Activated effector memory CD4-positive, alpha-beta T cell treated with Interleukin-2 at 50 U/mL for 16 hours (primary cell): Measurements from ENCODE around the gene ELOB.

Source experiments
- DNase-seq: peaks from one replicate; pipeline ENCODE4 v3.0.0-alpha.2; 2020

ELOB gene

GRCh38 chr16:2777231-2777902, at the start of gene ELOB:
Gene ELOB (minus strand): TSS chr16:2777280. CDS start chr16:2777239, 41 bp downstream.
- DNase-seq, result peak; percentile 85

DNA sequence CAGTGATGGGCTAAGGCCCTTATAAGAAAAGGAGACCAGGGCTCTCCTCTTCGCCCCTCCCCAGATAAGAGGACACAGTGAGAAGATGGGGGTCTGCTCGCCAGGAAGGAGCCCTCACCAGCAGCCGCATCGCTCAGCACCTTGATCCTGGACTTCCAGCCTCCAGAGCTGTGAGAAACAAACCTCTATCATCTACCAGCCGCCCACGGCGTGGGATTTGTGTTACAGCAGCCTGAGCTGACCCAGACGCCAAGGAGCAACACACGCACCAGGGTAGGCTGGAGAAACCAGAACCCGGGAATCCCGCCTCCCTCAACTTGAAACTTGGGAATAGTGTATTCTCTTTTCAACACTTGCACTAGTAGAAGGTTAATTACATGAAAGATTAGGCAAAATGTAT, 48.8 kb upstream of the ELOB start:
- no peak for DNase-seq

DNA sequence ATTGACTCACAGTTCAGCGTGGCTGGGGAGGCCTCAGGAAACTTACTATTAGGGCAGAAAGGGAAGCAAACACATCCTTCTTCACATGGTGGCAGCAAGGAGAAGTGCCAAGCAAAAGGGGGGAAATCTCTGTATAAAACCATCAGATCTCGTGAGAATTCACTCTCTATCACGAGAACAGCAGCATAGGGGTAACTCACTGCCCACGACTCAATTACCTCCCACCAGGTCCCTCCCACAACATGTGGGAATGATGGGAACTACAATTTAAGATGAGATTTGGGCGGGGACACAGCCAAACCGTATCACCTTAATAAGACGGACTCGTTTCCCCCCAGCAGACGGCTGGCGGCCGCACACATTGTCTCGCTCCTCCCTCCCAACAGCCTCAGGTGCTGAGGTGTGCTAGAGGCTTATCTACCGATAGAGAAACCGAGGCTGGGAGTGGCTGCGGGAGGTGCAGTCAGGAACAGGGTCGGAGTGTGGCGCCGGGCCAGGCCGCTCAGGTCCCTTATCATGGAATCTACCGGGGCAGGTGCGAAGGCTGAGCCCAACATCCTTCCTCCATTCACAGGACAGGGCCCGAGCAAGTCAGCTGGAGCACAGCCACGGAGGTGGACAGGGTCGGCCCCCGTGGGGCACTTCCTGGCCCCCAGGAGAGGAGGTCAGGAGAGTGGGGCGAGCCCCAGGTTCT, 48.1 kb upstream of the ELOB start:
- DNase-seq, result no peak

- no peak for DNase-seq
Measured at GRCh38 chr16:2824626-2825025, 47.5 kb upstream of the ELOB start.

DNA sequence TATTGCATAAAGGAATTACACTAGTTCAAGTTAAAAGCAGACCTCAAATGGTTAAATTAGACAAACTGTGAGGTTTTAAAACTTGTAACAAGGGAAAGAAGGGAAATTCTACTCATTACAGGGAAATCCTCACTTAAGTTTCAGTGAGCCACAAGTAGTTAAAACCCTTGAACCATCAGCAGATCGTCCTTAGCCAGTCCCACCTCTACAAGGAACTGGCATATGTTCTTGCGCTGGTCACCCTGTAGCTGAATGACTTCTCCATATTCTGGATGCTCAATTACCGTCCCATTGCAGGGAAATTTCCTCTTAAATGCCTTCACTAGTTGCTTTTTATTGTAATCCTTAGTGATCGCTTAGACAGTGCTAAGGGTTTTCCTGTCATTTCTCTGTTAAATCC, 45.4 kb upstream of the ELOB start:
- no peak for DNase-seq

GRCh38 chr16:2822158-2822495, 45.0 kb upstream of the ELOB start:
- no peak for DNase-seq

- DNase-seq, result no peak
Measured at GRCh38 chr16:2821487-2822157, 44.5 kb upstream of the ELOB start.

DNA sequence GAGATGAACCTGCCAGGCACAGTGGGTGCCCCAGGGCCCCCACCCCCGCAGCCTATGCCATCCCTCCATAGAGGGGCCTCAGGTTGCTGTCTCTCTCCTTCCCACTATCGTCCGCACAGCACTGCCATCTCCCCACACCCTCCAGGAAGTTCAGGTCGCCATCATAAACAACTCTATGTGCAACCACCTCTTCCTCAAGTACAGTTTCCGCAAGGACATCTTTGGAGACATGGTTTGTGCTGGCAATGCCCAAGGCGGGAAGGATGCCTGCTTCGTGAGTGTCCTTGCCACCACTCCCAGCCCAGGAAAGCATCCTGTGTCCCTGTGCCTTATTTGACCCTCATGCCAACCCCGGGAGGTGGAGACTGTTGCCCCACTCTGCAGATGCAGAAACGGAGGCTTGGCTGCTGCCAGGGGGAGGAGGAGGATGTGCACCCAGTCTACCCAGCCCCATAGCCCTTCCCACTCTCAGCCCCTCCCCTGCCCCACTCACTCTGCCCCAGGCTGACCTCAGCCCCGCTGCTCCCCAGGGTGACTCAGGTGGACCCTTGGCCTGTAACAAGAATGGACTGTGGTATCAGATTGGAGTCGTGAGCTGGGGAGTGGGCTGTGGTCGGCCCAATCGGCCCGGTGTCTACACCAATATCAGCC, 43.9 kb upstream of the ELOB start:
- no peak for DNase-seq

GRCh38 chr16:2819939-2820835, 43.1 kb upstream of the ELOB start:
- no peak for DNase-seq

- no peak for DNase-seq
Measured at GRCh38 chr16:2819179-2819938, 42.3 kb upstream of the ELOB start.

GRCh38 chr16:2818272-2818876, 41.3 kb upstream of the ELOB start:
- DNase-seq, result no peak

GRCh38 chr16:2817340-2818271, 40.5 kb upstream of the ELOB start:
- no peak for DNase-seq

DNA sequence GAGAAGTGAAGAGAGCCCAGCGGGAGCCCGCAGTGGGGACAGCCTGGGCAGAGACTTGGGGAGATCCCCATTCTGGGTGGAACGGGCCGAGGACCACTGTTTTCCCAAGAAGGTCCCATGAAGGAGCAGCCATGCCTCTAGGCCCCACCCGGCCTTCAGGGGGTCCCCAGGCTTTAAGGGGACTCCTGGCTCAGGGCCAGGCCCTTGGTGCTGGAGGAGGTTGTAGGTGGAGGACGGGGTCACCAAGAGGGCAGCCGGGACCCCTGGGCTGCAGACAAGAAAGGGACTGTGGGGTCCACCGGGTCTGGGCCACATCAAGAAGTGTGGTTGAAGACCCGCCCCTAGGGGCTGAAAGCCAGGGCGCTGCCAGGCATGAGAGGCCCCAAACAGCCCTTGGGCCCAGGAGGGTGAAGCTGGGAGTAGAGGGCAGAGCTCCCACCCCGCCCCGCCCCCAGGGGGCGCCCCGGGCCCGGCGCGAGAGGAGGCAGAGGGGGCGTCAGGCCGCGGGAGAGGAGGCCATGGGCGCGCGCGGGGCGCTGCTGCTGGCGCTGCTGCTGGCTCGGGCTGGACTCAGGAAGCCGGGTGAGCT, 39.8 kb upstream of the ELOB start, which contains the start of gene PRSS21:
Gene PRSS21, plus strand, starts transcription at position 487 of the 589 bp plus-strand sequence. Its CDS starts 32 bp downstream, at position 519.
- DNase-seq, result no peak

DNA sequence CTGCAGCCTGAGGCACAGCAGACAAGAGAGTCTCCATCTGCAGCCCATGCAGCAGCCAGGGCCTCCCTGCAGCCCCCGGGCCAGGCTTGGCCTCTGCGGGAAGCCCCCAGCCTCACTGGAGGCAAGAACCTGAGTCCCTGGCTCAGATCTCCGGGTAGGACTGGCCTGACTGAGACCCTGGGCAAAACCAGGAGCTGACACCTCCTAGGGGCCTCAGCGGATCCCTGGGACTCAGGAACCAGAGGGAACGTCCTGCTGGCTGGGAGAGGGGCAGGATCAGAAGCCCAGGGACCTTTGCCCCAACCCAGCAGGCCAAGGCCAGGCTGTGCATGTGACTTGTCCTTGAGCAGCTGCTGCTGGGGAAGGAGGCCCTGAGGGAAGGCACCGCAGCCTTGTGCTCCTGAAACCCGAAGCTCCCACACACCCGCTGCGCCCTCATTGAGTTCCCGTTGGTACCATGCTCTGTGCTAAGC, 38.3 kb upstream of the ELOB start:
- no peak for DNase-seq

- DNase-seq, result no peak
Measured at GRCh38 chr16:2814551-2815298, 37.6 kb upstream of the ELOB start.

GRCh38 chr16:2813771-2814221, 36.7 kb upstream of the ELOB start:
- no peak for DNase-seq

DNA sequence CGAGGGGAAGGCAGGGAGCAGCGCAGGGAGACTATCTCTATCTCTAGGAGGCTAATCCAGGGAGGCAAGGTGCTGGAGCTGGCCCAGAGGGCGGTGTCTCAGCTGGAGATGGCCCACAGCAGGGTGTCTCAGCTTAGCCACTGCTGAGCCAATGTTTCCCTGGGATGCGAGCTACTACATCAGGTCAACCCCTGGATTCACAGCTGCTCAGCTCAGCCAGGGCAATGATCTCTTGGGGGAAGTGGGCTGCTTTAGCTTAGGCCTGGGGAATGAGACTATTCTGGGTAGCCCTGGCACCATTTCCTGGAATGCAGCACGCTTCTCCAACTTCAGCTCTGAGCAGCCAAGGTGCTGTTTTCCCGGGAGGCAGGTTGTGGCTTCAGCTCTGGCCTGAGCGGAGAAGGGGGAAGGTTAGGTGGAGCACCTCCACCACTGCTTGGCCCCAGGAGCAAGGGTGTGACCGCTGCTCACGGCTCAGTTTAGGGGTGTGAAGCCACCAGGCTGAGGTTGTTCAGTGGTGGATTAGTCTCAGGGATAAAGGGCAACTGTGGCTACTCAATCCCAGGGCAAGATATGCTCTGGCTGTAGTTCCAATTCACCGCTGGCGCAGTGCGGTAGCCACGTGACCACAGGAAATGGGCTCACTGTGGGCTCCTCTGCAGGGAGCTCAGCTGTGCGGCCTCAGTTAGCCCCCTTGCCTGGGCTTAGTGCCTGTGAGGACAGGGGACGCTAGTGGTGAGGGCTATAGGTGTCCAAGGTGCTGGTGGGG, 34.8 kb upstream of the ELOB start:
- DNase-seq, result no peak

GRCh38 chr16:2810651-2811050, 33.6 kb upstream of the ELOB start:
- DNase-seq, result no peak
